Measurements from ENCODE around the gene CANT1. TPM values are rescaled to one million over a fixed set of nuclear protein-coding genes. Genes with fewer than 3 reads are reported as not detected.

The CANT1 gene
- total RNA-seq, 4 donors from 2014 or later, result 13.9 to 22.9 (median 18.2) TPM

DNA sequence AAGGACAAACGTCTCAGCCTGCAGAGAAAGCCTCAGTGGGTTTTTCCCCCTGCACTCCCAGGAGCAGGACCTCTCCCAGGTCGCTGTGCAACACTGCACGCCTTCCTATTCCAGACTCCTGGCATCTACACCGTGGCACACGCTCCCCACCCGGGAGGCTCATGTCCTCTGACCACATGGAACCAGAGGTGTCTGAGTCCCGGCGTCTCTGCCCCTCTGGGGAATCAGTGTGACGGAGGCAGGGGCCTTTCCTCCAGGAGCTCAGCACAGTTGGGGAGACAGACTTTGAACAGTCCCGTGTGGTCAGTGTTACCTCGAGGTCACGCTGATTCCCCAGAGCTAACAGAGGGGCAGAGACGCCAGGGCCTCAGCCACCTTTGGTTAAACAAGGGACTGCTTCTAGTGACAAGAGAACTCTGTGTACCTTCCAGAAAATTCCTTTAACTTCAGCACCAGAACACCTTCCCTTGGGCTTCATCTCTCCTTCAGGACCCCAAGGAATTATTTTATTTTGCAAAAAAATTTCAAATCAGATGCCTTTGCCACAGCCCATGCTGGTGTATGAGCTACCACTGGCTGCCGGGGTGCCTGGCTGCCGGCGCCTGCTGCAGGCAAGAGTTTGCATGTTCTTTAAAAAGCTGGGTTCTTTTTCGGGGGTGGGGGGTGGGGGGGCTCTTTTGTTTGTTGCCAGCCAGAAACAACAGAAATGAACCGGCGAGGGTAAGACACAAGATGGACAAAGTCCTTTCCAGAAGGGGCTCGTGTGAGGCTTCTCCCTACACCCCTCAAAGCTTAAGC is 6.6 kb downstream of the CANT1 start:
- TF ChIP-seq CTCF (IDR thresholded peaks at IDR 0.05; ENCODE audit: low read depth), result no peak

DNA sequence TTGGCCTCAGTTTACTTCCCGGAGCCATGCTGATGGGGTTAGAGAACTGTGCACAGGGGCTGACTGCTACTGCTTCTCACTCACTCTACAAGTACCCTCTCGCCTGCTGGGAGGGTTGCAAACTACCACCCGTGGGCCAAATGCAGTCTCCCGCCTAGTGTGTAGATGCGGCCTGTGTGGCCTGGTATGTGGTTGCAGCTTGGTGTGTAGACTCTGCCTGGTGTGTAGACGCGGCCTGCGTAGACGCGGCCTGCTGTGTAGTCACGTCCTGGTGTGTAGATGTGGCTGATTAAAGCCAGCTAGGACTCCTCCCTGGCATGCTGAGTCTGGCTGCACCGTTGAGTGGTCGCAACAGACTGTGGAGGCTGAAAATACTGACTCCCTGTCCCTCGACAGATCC is 7.3 kb downstream of the CANT1 start:
- TF ChIP-seq CTCF (IDR thresholded peaks at IDR 0.05; ENCODE audit: low read depth), result no peak

- TF ChIP-seq CTCF (IDR thresholded peaks at IDR 0.05; ENCODE audit: low read depth), result no peak
These were observed 8.2 kb downstream of the CANT1 start for GRCh38 chr17:79001190-79002020.

DNA sequence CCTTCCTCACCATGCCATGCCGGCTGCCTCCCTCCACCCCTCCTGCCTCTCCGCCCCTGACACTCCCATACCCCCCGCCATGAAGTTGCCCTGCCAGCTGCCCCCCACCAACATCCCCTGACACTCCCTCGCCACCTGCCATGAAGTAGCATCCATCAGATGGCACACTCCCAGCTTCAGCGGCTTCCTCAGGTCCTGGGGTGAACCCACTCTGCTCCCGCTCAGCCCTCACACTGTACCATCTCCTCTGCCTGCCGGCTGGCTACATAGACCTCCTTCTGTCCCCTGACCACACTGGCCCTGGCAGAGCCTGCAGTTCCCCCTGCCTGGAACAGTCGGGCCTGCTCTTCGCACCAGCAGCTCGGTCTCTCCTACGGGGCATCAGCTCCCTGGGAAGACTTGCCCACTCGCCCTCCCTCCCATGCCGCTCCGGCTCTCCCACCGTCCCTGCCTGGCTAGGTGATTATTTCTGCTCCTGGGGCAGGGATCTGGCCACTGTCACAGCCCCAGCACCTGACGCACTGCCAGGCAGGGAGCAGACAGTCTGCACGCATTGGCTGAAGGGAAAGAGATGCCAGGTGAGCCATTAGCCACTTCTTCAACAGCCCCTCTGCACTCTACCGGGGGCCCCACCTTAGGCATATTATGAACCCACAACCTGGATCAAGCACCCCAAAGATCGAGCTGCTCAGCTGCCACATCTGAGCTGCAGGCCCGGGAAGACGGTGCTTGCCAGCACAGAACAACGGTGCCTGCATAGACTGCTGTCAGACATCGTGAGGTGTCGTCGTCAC is 9.0 kb downstream of the CANT1 start:
- no peak for TF ChIP-seq CTCF (IDR thresholded peaks at IDR 0.05; ENCODE audit: low read depth)

DNA sequence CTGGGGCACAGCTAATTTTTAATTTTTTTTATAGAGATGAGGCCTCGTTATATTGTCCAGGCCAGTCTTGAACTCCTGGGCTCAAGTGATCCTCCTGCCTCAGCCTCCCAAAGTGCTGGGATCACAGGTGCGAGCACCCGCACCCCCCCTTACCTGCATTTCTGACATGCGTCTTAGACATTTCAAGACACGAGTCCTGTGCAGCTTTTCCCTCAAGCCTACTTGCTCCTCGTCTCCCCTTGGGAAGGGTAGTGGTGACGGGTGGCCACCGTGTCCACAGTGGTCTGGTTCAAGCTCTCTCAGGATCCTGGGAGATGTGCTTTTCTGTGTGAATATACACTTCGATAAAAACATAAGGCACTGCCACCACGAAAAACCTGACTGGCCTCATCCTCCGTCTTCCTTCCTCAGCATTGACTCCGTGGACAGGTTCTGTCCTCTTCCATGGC is 9.6 kb downstream of the CANT1 start:
- no peak for TF ChIP-seq CTCF (IDR thresholded peaks at IDR 0.05; ENCODE audit: low read depth)

DNA sequence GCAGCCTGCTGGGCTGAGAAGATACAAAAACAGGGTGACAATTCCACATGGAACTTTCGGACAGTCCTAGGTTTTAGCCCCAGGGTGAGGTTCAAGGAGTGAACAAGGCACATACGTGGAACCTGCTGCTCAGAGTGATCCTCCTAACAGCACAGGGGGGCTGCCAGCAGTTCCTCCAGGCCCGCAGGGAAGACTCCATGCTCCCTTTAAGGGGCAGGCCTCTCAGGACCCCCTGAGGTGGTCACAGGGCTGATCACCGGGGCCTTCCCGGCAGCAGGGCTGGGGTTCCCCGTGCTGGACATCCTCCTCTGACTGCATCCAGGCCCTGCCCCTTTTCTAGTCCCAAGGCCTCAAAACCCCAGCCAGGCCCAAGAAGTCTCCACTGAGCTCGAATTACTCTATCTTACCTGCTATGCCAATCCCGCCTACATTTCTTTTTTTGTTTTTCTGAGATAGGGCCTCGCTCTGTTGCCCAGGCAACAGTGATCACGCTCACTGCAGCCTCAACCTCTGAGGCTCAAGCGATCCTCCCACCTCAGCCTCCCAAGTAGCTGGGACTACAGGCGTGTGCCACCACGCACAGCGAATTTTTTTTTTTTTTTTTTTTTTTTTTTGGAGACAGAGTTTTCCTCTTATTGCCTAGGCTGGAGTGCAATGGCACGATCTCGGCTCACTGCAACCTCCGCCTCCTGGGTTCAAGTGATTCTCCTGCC is 10.4 kb downstream of the CANT1 start:
- TF ChIP-seq CTCF (IDR thresholded peaks at IDR 0.05; ENCODE audit: low read depth), result no peak

All from subcutaneous adipose tissue (tissue), 4 donors.